ENCODE measurements around the gene RAPGEF4. TPM values are rescaled to one million over a fixed set of nuclear protein-coding genes. Genes with fewer than 3 reads are reported as not detected.

The RAPGEF4 gene
- total and polyA plus RNA-seq, 2 donors (not counting 1 experiment from before 2014, with no cell fraction given), result 0.22 to 0.30 TPM

DNA sequence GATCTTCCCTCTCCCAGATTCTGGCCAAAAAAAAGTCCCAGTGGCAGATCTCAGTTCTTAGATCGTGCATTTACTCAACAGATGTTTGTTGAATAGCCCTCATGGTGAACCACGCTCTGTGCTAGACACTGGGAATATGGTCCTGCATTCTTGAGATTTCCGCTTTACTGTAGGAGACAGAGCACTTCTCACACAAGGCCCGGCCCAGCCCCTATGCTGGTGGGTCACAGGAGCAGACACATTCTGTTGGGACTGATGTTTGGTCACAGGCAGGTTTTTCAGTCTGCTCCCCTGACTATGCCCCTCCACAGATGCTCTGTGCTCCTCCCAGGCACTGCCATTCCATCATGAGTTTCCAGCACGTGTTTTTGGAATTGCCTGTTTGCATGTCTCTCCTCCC, 110.9 kb downstream of the RAPGEF4 start:
- H3K36me3 ChIP-seq (replicated peaks in 1 of 2; ENCODE audit: control extremely low read depth in 1 of 2, control insufficient read depth in 1 of 2, extremely low read depth in 1 of 2, insufficient read depth in 2 of 2, low read length in 1 of 2), result no peaks in the 10 kb centered on the region
- H3K27me3 ChIP-seq (replicated peaks in 1 of 4; ENCODE audit: control extremely low read depth in 1 of 4, control insufficient read depth in 3 of 4, insufficient read depth in 4 of 4, low read length in 3 of 4), result peaks cover 0 to 5% (median 0%) of the 10 kb centered on the region in 4 experiments
- H3K9me3 ChIP-seq (ENCODE audit: control extremely low read depth in 1 of 3, control insufficient read depth in 2 of 3, insufficient read depth in 1 of 3, low read length in 2 of 3), result no peaks in the 10 kb centered on the region
- POLR2A ChIA-PET, result no interaction called here
- H3K9me3 Mint-ChIP-seq (ENCODE audit: insufficient read depth), result peaks cover 3% of the 10 kb centered on the region
- H3K27ac Mint-ChIP-seq, result no peak overlapping the region
- H3K9ac ChIP-seq (ENCODE audit: low read length), result no peak overlapping the region
- DNase-seq, result no peak
- no peaks in the 10 kb centered on the region for H3K4me1 ChIP-seq (ENCODE audit: control insufficient read depth in 2 of 2, insufficient read depth in 2 of 2, low read length in 2 of 2)
- H3K27me3 Mint-ChIP-seq, result no peaks in the 10 kb centered on the region
- H2AFZ ChIP-seq (ENCODE audit: insufficient read depth, low read depth, low read length, poor library complexity, severe bottlenecking), result no peak overlapping the region
- WGBS (ENCODE audit: insufficient coverage), result 81% methylated on average over 5 of the region's 5 CpGs
- no peak for ATAC-seq (ENCODE audit: low read depth)
- CTCF ChIA-PET, result no interaction called here
- no peak overlapping the region for H3K4me3 ChIP-seq (ENCODE audit: control extremely low read depth in 1 of 5, extremely low read depth in 1 of 5, insufficient read depth in 1 of 5, low read depth in 2 of 5, low read length in 4 of 5)
- no peak for TF ChIP-seq EZH2 (IDR thresholded peaks at IDR 0.05; ENCODE audit: borderline replicate concordance, insufficient read depth, low read depth, low read length, poor library complexity, severe bottlenecking)
- TF ChIP-seq, protein P1, sequence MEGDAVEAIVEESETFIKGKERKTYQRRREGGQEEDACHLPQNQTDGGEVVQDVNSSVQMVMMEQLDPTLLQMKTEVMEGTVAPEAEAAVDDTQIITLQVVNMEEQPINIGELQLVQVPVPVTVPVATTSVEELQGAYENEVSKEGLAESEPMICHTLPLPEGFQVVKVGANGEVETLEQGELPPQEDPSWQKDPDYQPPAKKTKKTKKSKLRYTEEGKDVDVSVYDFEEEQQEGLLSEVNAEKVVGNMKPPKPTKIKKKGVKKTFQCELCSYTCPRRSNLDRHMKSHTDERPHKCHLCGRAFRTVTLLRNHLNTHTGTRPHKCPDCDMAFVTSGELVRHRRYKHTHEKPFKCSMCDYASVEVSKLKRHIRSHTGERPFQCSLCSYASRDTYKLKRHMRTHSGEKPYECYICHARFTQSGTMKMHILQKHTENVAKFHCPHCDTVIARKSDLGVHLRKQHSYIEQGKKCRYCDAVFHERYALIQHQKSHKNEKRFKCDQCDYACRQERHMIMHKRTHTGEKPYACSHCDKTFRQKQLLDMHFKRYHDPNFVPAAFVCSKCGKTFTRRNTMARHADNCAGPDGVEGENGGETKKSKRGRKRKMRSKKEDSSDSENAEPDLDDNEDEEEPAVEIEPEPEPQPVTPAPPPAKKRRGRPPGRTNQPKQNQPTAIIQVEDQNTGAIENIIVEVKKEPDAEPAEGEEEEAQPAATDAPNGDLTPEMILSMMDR (IDR thresholded peaks at IDR 0.05), result no peak
- no peaks in the 10 kb centered on the region for H3K4me1 Mint-ChIP-seq
- H3K79me2 ChIP-seq (ENCODE audit: control insufficient read depth, insufficient read depth, low read length), result no peaks in the 10 kb centered on the region
- H3K4me3 Mint-ChIP-seq, result no peak overlapping the region
- no peaks in the 10 kb centered on the region for H4K20me1 ChIP-seq (ENCODE audit: control insufficient read depth, insufficient read depth, low read length, poor library complexity, severe bottlenecking)
- H3K27ac ChIP-seq (ENCODE audit: low read length in 2 of 2), result no peak overlapping the region
- H3K4me2 ChIP-seq (replicated peaks; ENCODE audit: low read depth, low read length, poor library complexity, severe bottlenecking), result no peak overlapping the region
- intact Hi-C loops (cut with micrococcal nuclease), result no loop called here

DNA sequence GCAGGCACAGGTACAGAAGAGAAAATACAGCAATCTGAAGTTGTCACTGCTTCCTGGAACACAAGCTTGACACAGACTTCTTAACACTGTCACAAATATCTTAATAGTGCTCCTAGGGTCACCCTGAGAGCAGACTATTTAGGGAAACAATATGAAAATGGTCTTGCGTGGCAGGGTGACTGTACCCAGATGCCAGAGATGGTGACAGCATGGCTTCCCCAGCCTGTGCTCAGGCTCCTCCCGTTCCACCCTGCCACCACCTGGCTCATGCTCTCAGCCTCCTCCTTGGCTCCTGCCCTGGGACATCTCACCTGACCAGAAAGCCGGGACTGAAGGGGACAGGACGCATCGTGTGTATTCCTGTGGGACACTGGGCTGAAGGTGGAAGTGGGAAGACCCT, 111.5 kb downstream of the RAPGEF4 start:
- Mint-ChIP-seq H3K27ac (no peak overlapping the region), H3K4me3 (no peak overlapping the region), H3K9me3 (ENCODE audit: insufficient read depth) (peaks cover 3% of the 10 kb centered on the region), H3K27me3 (no peaks in the 10 kb centered on the region), H3K4me1 (no peaks in the 10 kb centered on the region)
- intact Hi-C loops (cut with micrococcal nuclease), result no loop called here
- H4K20me1 ChIP-seq (ENCODE audit: control insufficient read depth, insufficient read depth, low read length, poor library complexity, severe bottlenecking), result no peaks in the 10 kb centered on the region
- H2AFZ ChIP-seq (ENCODE audit: insufficient read depth, low read depth, low read length, poor library complexity, severe bottlenecking), result no peak overlapping the region
- no peak for TF ChIP-seq EZH2 (IDR thresholded peaks at IDR 0.05; ENCODE audit: borderline replicate concordance, insufficient read depth, low read depth, low read length, poor library complexity, severe bottlenecking)
- TF ChIP-seq, protein P1 (IDR thresholded peaks at IDR 0.05), result no peak
- H3K9ac ChIP-seq (ENCODE audit: low read length), result no peak overlapping the region
- WGBS (ENCODE audit: insufficient coverage), result 93% methylated on average over 4 of the region's 5 CpGs
- H3K36me3 ChIP-seq (replicated peaks in 1 of 2; ENCODE audit: control extremely low read depth in 1 of 2, control insufficient read depth in 1 of 2, extremely low read depth in 1 of 2, insufficient read depth in 2 of 2, low read length in 1 of 2), result no peaks in the 10 kb centered on the region
- no peaks in the 10 kb centered on the region for H3K79me2 ChIP-seq (ENCODE audit: control insufficient read depth, insufficient read depth, low read length)
- peaks cover 0 to 5% (median 0%) of the 10 kb centered on the region in 4 experiments for H3K27me3 ChIP-seq (replicated peaks in 1 of 4; ENCODE audit: control extremely low read depth in 1 of 4, control insufficient read depth in 3 of 4, insufficient read depth in 4 of 4, low read length in 3 of 4)
- no peak overlapping the region for H3K27ac ChIP-seq (ENCODE audit: low read length in 2 of 2)
- POLR2A ChIA-PET, result no interaction called here
- H3K4me1 ChIP-seq (ENCODE audit: control insufficient read depth in 2 of 2, insufficient read depth in 2 of 2, low read length in 2 of 2), result no peaks in the 10 kb centered on the region
- CTCF ChIA-PET, result no interaction called here
- H3K4me3 ChIP-seq (ENCODE audit: control extremely low read depth in 1 of 5, extremely low read depth in 1 of 5, insufficient read depth in 1 of 5, low read depth in 2 of 5, low read length in 4 of 5), result no peak overlapping the region
- no peak overlapping the region for H3K4me2 ChIP-seq (replicated peaks; ENCODE audit: low read depth, low read length, poor library complexity, severe bottlenecking)
- no peaks in the 10 kb centered on the region for H3K9me3 ChIP-seq (ENCODE audit: control extremely low read depth in 1 of 3, control insufficient read depth in 2 of 3, insufficient read depth in 1 of 3, low read length in 2 of 3)
- no peak for DNase-seq
- no peak for ATAC-seq (ENCODE audit: low read depth)

All from B cell (primary cell).